ENCODE measurements around the gene CGGBP1. TPM values are rescaled to one million over a fixed set of nuclear protein-coding genes. Genes with fewer than 3 reads are reported as not detected.

Gene CGGBP1
- total RNA-seq, 4 donors from 2014 or later = 70.2 to 106 (median 92.0) TPM

- no peak for TF ChIP-seq CTCF (IDR thresholded peaks at IDR 0.05; ENCODE audit: low read depth)
These were observed 55.6 kb downstream of the CGGBP1 start for GRCh38 chr3:88003115-88003755.

DNA sequence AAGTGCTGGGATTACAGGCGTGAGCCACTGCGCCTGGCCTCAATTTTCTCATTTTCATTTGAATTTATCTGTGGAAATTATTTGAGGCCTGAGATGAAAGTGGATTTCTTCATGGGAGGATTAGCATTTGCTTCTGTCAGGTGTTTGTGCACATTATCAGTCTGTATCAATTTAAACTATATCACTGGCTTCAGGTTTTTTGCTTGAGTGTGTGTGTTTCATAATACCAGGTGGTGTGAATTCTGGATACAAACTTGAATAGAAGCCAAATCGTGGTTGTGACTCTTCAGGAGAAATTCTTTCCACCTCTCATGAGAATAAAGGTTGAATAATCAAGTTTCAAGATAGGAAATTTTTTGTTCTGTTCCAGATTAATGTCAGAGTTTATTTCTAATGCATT, 56.4 kb downstream of the CGGBP1 start:
- no peak for TF ChIP-seq CTCF (IDR thresholded peaks at IDR 0.05; ENCODE audit: low read depth)

Other genes starting within 250 kb of the CGGBP1 start
- 10 to 100 TPM; 17.5 to 28.6 (median 24.5) TPM for gene ZNF654, start 250 bp upstream of the CGGBP1 start, total RNA-seq
- 10 to 100 TPM; 15.4 to 33.1 (median 24.7) TPM for gene C3orf38, start 91.0 kb upstream of the CGGBP1 start, total RNA-seq

Data from subcutaneous adipose tissue (tissue), 4 donors.